VCaP (cell line): ENCODE data around the gene DAB2.

Experiments used
- H3K27ac ChIP-seq: fragments of 450-650 bp; 2 replicates; pipeline ENCODE4 v1.5.1; 2017
- TF ChIP-seq, protein P1 (sequence below): fragments of 450-650 bp; conservative IDR thresholded peaks from 2 replicates; pipeline ENCODE4 v1.5.1; 2017; ENCODE audit warnings: mild to moderate bottlenecking, moderate library complexity

Gene DAB2

GRCh38 chr5:39355324-39355723 is 69.5 kb downstream of the DAB2 start:
- H3K27ac ChIP-seq = no peak overlapping the region
- TF ChIP-seq, protein P1, sequence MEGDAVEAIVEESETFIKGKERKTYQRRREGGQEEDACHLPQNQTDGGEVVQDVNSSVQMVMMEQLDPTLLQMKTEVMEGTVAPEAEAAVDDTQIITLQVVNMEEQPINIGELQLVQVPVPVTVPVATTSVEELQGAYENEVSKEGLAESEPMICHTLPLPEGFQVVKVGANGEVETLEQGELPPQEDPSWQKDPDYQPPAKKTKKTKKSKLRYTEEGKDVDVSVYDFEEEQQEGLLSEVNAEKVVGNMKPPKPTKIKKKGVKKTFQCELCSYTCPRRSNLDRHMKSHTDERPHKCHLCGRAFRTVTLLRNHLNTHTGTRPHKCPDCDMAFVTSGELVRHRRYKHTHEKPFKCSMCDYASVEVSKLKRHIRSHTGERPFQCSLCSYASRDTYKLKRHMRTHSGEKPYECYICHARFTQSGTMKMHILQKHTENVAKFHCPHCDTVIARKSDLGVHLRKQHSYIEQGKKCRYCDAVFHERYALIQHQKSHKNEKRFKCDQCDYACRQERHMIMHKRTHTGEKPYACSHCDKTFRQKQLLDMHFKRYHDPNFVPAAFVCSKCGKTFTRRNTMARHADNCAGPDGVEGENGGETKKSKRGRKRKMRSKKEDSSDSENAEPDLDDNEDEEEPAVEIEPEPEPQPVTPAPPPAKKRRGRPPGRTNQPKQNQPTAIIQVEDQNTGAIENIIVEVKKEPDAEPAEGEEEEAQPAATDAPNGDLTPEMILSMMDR = no peak

- TF ChIP-seq, protein P1 = no peak
- H3K27ac ChIP-seq = no peak overlapping the region
Measured at GRCh38 chr5:39353717-39354399, 70.9 kb downstream of the DAB2 start.

- TF ChIP-seq, protein P1 = no peak
- no peak overlapping the region for H3K27ac ChIP-seq
Measured at GRCh38 chr5:39352951-39353350, 71.8 kb downstream of the DAB2 start.

- no peak overlapping the region for H3K27ac ChIP-seq
- TF ChIP-seq, protein P1 = no peak
Measured at GRCh38 chr5:39352170-39352569, 72.6 kb downstream of the DAB2 start.

- H3K27ac ChIP-seq = no peak overlapping the region
- TF ChIP-seq, protein P1 = no peak
Measured at GRCh38 chr5:39349484-39349883, 75.3 kb downstream of the DAB2 start.

DNA sequence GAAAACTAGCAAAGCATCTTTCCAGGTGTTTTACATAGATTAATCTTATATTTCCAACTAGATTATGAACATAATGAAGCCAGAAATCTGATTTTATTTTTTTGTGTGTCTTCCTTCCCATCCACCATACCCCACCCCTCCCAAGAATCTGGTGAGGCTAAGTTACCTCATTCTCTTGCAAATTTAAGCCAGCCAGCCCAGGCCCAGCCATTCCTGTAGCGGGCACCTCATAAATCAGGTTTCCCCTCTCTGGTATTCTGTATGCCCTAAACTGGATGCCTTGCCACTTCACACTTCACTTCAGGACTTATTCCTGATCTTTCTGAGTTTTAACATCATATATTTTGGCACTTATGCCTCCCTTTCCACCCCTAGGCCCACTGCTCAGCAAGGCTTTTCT is 82.3 kb downstream of the DAB2 start:
- TF ChIP-seq, protein P1 = no peak
- no peak overlapping the region for H3K27ac ChIP-seq

- TF ChIP-seq, protein P1 = no peak
- no peak overlapping the region for H3K27ac ChIP-seq
Measured at GRCh38 chr5:39341896-39342295, 82.9 kb downstream of the DAB2 start.
